Endothelial cell of hepatic sinusoid (primary cell): ENCODE measurements around the gene STRA8.

Experiments
- in situ Hi-C: cut with HindIII; loops from 2 replicates; pipeline ENCODE4 v1.10.0; 2017; ENCODE audit warnings: low sequenced_read_pairs

STRA8 gene

GRCh38 chr7:135263321-135263970, 29.8 kb downstream of the STRA8 start:
- in situ Hi-C loops = no loop called here

DNA sequence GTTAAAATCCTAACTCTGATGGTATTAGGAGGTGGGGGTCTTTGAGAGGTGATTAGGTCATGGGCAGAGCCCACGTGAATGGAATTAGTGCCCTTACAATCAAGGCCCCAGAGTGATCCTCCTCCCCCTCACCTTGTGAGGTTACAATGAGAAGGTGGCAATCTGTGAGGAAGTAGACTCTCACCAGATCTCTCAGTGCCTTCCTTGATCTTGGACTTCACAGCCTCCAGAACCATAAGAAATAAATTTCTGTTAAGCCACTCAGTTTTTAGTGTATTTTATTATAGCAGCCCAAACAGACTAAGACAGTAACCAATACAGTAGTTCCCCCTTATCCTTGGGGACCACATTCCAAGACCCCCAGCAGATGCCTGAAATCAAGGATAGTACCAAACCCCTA, 32.0 kb downstream of the STRA8 start:
- in situ Hi-C loops = no loop called here

- in situ Hi-C loops = no loop called here
Measured at GRCh38 chr7:135269921-135270320, 36.3 kb downstream of the STRA8 start.

GRCh38 chr7:135270577-135271254, 37.1 kb downstream of the STRA8 start:
- in situ Hi-C loops = no loop called here

GRCh38 chr7:135271255-135271615, 37.6 kb downstream of the STRA8 start:
- in situ Hi-C loops = no loop called here

DNA sequence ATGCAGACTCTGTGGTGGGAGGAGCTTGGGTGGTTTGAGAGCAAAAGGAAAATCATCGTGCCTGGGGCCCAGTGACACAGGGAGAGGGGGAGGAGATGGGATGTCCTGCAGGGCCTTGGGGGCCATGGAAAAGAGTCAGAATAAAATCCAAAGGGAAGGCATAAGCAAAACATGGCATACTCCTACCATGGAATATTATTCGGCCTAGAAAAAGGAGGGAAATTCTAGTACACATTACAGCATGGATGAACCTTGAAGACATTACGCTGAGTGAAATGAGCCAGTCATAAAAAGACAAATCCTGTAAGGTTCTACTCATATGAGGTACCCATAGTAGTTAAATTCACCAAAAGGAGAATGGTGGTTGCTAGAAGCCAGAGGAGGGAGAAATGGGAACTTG, 38.7 kb downstream of the STRA8 start:
- in situ Hi-C loops = no loop called here

- in situ Hi-C loops = no loop called here
Measured at GRCh38 chr7:135273581-135273980, 39.9 kb downstream of the STRA8 start.

DNA sequence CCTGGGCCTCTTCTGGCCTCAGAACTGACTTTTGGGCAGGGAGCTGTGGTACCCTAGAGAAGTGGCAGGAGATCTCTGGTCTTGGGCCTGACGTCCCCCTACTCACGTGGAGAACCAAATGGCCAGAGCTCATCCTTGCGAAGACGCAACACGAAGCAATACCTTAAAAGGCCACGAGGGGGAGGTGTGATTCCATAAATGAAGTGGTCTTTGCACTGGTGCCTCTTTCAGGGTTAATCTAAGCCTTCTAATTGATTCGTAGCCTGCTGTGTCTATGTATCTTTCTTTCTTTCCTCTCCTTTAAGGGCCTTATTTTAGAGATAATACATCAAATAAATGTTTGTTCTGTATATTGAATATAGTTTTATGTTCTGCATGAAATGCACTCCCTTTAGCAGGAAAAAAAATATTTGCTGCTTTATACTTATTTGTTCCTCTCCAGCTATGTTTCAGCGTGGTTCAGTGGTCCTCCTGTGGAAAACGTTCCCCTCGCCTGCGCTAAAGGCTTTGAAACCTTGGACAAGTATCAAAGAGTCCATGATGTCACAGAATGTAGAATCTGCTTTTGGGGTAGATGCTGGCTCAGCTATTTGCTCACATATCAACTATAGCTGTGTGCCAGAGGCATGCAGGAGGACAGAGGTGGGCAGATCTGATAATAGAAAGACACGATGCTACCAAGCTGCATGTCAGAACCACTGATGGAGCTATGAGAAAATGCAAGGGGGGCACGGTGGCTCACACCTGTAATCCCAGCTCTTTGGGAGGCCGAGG, 41.0 kb downstream of the STRA8 start:
- in situ Hi-C loops = no loop called here

- in situ Hi-C loops = no loop called here
Measured at GRCh38 chr7:135275971-135276580, 42.4 kb downstream of the STRA8 start.

GRCh38 chr7:135277161-135277560, 43.5 kb downstream of the STRA8 start:
- in situ Hi-C loops = no loop called here

DNA sequence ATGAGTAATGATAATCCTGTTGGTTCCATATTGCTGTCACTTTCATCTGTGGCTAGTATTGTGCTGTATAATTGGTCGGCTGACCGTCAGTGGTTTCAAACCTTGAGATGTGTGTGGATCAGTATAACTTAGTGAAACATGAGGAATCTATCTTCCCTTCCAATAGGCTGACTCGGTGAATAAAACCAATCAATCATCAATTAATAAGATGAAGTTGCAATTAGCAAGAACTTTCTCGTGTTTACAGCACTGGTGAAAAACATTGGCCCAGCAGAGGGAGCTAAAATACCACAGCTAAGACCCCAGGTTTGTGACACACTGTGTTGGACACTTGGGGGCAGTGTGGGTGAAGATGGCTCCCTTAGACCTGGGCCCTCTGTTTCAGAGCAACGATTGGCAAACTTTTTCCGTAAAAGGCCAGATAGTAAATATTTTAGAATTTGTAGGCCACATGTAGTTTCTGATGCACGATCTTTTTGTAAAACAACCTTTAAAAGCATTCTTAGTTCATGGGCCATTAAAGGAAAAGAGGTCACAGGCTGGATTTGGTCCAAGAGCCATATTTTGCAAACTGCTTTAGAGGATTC, 47.8 kb downstream of the STRA8 start:
- in situ Hi-C loops = loop anchor here (5.0 kb wide), 1 partner anchor 66 kb away; no protein-coding TSS in a partner anchor

DNA sequence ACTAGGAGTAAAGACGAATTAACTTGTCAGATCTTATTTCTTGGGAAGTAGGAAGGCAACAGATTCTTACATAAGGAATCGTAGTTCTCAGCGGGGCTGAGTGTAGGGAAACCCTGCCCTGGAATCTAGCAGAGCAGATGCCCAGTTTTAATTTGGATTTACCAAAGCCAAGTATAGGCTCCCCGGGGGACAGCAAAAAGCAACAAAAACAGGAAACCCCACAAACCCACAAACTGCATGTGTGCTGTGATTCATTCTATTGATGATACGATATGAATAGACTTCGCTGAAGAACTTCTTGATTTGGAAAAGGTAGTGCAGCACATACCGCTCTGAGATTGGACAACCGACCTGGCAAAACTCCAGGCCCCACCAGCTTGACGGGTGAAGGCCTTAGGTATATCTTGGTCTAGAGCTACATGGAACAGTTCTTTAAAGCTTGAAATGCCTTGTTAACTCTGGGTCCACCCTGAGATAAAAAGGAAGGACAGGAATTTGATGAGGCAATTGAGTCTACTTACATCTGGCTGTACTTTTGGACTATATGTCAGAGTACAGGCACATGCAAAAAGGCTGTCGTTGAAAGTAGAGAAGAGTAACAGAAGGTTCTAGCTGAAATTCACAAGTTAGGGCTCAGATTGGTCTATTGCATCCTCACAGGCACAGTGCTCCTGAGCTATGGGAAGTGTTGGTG, 49.1 kb downstream of the STRA8 start:
- in situ Hi-C loops = loop anchor here (5.0 kb wide), 1 partner anchor 65 kb away; no protein-coding TSS in a partner anchor

DNA sequence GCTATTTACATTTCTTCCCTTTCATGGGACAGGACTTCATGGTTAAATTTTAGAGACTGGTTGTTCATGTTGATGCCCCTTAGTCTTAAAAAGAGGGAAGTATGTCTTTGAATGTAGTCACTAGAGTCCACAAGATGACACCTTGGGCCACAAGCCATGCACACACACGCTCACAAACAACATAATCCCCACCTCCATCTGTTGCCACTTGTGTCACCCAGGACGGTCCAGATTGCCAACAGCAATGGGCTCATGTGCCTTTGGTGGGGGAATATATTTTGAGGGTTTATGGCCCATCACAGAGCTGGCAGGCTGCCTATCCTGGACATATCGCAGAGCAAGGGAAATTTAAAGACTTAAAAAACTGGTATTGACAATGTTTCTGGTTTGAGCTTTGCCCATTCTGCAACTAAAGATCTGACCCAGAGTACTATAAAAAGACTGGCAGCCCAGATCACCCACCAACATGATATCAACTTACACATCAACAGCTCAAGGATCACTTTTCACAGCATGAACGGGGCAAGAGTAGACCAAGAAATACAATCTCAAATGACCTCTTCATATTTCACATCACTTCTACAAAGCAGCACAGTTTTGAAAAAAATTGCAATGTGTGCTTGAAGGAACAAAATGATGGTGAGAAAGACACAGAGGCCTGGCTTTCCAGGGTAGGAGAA, 50.5 kb downstream of the STRA8 start:
- in situ Hi-C loops = loop anchor here (5.0 kb wide), 1 partner anchor 63 kb away; no protein-coding TSS in a partner anchor

GRCh38 chr7:135285547-135286233, 52.1 kb downstream of the STRA8 start:
- in situ Hi-C loops = no loop called here

DNA sequence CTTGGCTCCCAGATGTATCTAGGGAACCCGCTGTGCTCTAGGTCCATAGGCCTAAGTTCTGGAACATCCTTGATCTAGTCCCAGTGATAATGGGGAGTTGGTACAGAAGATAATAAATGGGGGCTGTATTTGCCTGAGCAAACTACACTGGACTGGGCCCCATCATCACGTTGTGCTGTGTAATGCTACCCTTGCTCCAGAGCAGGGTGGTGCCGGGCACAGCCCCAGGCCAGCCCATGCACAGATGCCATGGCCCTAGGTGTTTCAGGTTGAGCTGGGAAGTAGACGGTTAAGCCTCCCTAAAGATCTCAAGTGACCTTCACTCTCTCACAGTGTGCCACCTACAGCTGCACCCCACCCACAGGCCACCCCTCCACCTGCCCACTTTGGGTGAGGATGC, 53.2 kb downstream of the STRA8 start:
- in situ Hi-C loops = no loop called here

- in situ Hi-C loops = no loop called here
Measured at GRCh38 chr7:135290594-135290993, 57.0 kb downstream of the STRA8 start.

DNA sequence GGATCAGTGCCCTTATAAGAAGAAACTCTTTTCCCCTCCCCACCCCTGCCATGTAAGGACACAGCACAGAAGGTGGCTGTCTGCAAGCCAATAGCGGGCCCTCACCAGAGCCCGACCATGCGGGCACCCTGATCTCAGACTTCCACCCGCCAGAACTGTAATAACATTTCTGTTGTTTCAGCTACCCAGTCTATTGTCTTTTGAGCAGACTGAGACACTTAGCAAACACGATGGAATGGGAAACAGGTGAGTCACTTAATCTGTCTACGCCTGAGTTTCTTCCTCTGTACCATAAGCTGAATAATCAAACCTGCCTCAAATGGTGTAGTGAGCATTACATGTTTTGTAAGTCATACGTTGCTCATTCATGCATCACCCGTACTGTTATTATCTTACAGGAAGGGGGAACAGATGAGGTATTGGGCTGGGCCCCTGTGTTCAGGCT, 58.2 kb downstream of the STRA8 start:
- in situ Hi-C loops = no loop called here

DNA sequence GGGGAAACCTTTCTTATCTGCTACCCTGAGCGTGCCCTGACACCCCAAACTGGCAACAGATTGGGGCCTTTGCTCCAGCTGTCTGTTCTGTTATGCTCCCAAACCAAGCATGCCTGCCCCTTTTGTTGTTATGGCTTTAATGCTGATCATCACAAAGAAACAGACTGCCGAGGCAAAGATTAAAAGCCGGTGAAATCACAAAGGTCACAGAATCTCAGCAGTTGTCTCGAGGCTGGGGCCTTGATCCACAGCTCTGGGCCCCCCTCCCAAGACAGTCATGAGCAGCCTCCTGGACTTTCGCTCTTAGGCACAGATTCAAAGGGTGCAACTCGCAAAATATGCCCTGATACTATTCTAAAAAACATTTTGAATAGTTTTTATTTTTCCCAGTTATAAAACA, 65.6 kb downstream of the STRA8 start:
- in situ Hi-C loops = no loop called here
